GM19043 (cell line): ENCODE measurements around the gene TRABD2A.
A peak's percentile ranks its signal among the peaks of the same experiment; 100 is the strongest.
"Not testable (repeated sequence)": the region's sequence is repeated elsewhere in the genome, so short reads cannot be mapped to it uniquely, and the experiment has no call there.

Experiments used
- ATAC-seq: cut with Tn5 transposase; IDR thresholded peaks from one replicate; pipeline ENCODE4 v1.9.1; 2021; ENCODE audit warnings: low read depth; ENCODE audit not compliant: unreplicated experiment

The TRABD2A gene

GRCh38 chr2:84785950-84786349, 94.9 kb downstream of the TRABD2A start:
- ATAC-seq, result no peak

GRCh38 chr2:84782717-84783442, 98.0 kb downstream of the TRABD2A start:
- ATAC-seq, result no peak

GRCh38 chr2:84781942-84782716, 98.8 kb downstream of the TRABD2A start:
- ATAC-seq, result peak; percentile 77

GRCh38 chr2:84779781-84780180, 101.1 kb downstream of the TRABD2A start:
- ATAC-seq, result no peak

- ATAC-seq, result no peak
Observed at GRCh38 chr2:84778911-84779690, 101.8 kb downstream of the TRABD2A start.

GRCh38 chr2:84776011-84776410, 104.9 kb downstream of the TRABD2A start:
- ATAC-seq, result no peak

- not testable (repeated sequence) for ATAC-seq
Observed at GRCh38 chr2:84773562-84773961, 107.3 kb downstream of the TRABD2A start.
